ENCODE data around the gene CLK2. TPM values are rescaled to one million over a fixed set of nuclear protein-coding genes. Genes with fewer than 3 reads are reported as not detected.

The CLK2 gene
- total RNA-seq, 4 donors from 2014 or later, result 16.9 to 41.3 (median 32.7) TPM

DNA sequence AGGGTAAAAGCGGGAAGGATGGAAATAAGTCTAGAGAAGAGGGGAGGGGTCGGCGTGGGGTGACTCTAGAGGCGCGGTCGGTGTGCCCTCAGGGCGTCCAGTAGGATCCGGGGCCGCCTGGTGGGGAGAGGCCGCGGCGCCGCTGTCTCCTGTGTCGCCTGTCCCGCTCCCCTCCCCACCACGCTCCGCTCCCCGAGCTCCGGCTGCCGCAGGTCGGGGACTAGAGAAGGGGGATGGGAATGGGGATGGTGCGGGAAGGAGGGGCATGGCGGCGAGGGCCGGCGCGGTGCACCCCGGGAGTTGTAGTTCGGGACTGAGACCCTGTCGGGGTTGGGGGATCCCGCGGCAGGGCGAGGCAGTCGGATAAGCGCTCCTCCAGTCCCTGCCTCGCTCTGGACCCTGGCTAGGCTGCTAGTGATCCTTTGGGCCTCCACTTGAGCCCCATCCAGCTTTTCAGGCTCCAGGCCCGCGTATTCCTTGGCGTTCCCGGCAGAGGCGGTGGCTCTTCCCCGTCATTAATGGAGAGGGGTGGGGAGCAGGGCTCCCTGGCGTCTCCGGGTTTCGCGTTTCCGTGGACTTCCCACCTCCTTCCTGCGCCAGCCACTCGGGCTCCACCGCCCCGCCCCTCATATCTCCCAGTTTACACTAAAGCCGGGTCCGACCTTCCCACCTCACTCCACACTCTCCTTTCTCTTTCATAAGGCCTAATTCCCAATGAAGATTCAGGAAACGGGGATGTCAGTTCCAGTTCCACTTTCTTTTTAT, 17.9 kb downstream of the CLK2 start, which contains the start of gene ENTREP3:
Gene ENTREP3, minus strand, starts transcription at position 241 of the 765 bp plus-strand sequence. CDS start 606 bp downstream, outside the sequence.
- DNase-seq (ENCODE audit: low spot score), result peak; percentile 69
- TF ChIP-seq, protein P1, sequence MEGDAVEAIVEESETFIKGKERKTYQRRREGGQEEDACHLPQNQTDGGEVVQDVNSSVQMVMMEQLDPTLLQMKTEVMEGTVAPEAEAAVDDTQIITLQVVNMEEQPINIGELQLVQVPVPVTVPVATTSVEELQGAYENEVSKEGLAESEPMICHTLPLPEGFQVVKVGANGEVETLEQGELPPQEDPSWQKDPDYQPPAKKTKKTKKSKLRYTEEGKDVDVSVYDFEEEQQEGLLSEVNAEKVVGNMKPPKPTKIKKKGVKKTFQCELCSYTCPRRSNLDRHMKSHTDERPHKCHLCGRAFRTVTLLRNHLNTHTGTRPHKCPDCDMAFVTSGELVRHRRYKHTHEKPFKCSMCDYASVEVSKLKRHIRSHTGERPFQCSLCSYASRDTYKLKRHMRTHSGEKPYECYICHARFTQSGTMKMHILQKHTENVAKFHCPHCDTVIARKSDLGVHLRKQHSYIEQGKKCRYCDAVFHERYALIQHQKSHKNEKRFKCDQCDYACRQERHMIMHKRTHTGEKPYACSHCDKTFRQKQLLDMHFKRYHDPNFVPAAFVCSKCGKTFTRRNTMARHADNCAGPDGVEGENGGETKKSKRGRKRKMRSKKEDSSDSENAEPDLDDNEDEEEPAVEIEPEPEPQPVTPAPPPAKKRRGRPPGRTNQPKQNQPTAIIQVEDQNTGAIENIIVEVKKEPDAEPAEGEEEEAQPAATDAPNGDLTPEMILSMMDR (IDR thresholded peaks at IDR 0.05), result no peak
- ATAC-seq (ENCODE audit: low FRiP score), result peak; percentile 88

- peak; percentile 15 for ATAC-seq (ENCODE audit: low FRiP score)
- DNase-seq (ENCODE audit: low spot score), result no peak
- TF ChIP-seq, protein P1 (IDR thresholded peaks at IDR 0.05), result no peak
Observed at GRCh38 chr1:155254714-155255242, 18.5 kb downstream of the CLK2 start.

GRCh38 chr1:155254228-155254713, 19.0 kb downstream of the CLK2 start:
- no peak for DNase-seq (ENCODE audit: low spot score)
- TF ChIP-seq, protein P1 (IDR thresholded peaks at IDR 0.05), result no peak
- ATAC-seq (ENCODE audit: low FRiP score), result no peak

DNA sequence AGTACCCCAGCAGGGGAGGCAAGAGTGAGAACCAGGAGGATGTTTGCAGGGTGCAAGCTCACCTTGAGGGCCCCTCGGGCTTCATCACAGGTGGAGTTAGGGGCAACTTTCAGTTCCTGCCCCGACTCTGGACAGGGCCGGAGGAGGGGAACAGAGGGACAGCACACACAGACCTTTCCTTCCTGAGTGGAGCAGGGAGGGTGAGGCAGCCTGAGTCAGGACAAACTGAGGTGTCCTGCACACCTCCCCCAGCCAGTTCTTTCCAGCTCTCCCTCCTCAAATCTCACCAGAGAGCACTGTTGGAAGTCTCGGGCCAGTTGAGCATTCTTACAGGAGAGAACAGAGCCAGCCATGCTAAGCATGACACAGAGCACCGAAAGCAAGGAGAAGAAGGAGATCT, 19.5 kb downstream of the CLK2 start:
- ATAC-seq (ENCODE audit: low FRiP score) (no peak), DNase-seq (ENCODE audit: low spot score) (no peak)
- TF ChIP-seq, protein P1 (IDR thresholded peaks at IDR 0.05), result no peak

GRCh38 chr1:155253208-155253607, 20.1 kb downstream of the CLK2 start:
- TF ChIP-seq, protein P1 (IDR thresholded peaks at IDR 0.05), result no peak
- DNase-seq (ENCODE audit: low spot score), result no peak
- no peak for ATAC-seq (ENCODE audit: low FRiP score)

DNA sequence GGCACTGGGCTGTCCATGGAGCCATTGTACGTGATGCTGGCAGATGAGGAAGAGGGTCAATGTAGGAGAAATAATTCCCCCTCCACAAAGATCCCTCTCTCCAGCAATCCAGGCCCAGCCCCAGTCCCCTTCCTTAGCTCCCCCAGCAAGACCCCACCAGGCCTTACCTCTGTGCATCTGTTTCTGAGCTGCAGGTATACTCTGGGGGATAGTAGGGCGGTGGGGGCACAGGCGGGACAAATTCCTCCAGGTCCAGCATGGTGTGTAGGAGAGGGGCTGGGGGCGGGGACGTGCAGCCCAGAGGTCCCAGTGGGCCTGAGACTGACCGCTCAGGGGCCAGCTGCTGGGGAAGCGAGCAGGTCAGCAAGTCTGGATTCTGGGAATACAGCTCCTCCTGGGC, 21.7 kb downstream of the CLK2 start:
- ATAC-seq (ENCODE audit: low FRiP score) (no peak), DNase-seq (ENCODE audit: low spot score) (no peak)
- TF ChIP-seq, protein P1 (IDR thresholded peaks at IDR 0.05), result no peak
